ENCODE results near the gene PLXNA4. TPM values are rescaled to one million over a fixed set of nuclear protein-coding genes. Genes with fewer than 3 reads are reported as not detected.

PLXNA4 gene
- total and polyA plus RNA-seq, 9 of the 15 experiments (the other 6 are each of a cell fraction or from before 2014, with no cell fraction given), result under 0.01 to 0.09 TPM; not detected in 7

DNA sequence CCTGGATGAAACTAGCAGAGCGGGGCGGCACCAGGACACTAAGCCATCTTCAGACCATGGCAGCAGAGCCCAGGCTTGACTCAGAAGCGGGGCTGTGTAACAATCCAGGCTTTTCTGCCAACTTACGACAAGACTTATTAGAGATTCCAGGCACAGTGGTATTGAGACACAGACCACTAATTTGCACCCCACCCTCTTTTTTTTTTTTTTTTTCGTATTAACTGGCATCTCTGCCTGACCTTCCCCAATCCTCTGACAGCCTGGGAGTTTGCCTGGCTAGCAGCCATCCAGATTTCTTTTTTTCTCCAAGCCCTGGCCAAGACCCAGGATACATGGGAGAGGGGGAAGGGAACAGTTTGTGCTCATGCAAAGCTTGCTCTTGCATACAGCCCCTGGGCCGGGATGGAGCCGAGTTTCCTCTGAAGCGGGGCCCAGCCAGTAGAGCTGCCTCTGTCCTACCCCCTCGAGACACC is 182.4 kb downstream of the PLXNA4 start:
- H3K9me1 ChIP-seq (ENCODE audit: control insufficient read depth, insufficient read depth, low read length), result no peaks in the 10 kb centered on the region
- peaks cover 9% of the 10 kb centered on the region; the same call in 1 of the 2 replicates for H4K20me1 ChIP-seq (replicated peaks; ENCODE audit: control insufficient read depth, insufficient read depth, low read length)
- intact Hi-C loops (cut with micrococcal nuclease) (loop anchor here (5.0 kb wide), 1 partner anchor 188 kb away; no protein-coding TSS in a partner anchor), in situ Hi-C loops (cut with MboI) (no loop called here)
- H3K27ac ChIP-seq (ENCODE audit: extremely low read depth, low read depth, low read length), result no peak overlapping the region
- no peak overlapping the region for H3K4me2 ChIP-seq (ENCODE audit: insufficient read depth, low read length)
- no peak for DNase-seq (ENCODE audit: extremely low read depth in 1 of 4, low spot score in 3 of 4)
- H3K4me3 ChIP-seq, result no peak overlapping the region
- H3K27me3 ChIP-seq (ENCODE audit: control insufficient read depth in 2 of 2, insufficient read depth in 2 of 2, low read length in 2 of 2), result peaks cover 2 to 21% of the 10 kb centered on the region in 2 experiments; a peak in 4 of 5 replicates
- no peak overlapping the region; a peak in 1 of 4 replicates for H3K9ac ChIP-seq (ENCODE audit: insufficient read depth in 1 of 2, low read depth in 2 of 2, low read length in 2 of 2)
- H3K4me1 ChIP-seq (replicated peaks in 1 of 2; ENCODE audit: control insufficient read depth in 2 of 2, insufficient read depth in 2 of 2, low read length in 2 of 2), result no peaks in the 10 kb centered on the region
- ATAC-seq, result no peak
- no peak for FAIRE-seq
- BruUV-seq (replicated peaks), result no TSS peak
- CTCF ChIA-PET (ENCODE audit: low intra/inter-chr PET ratio), result interaction anchor here (1.4 kb wide), 1 partner anchor 187 kb away, joined by 6 read pairs; no protein-coding TSS in a partner anchor
- no peaks in the 10 kb centered on the region for H3K79me2 ChIP-seq (ENCODE audit: control insufficient read depth, insufficient read depth, low read length)
- POLR2A ChIA-PET, result interaction anchor here (0.7 kb wide), 1 partner anchor 61 kb away, joined by 3 read pairs; no protein-coding TSS in a partner anchor
- H3K36me3 ChIP-seq (ENCODE audit: control insufficient read depth, insufficient read depth, low read length), result no peaks in the 10 kb centered on the region
- H2AFZ ChIP-seq (ENCODE audit: low read depth, low read length), result no peak overlapping the region
- TF ChIP-seq RBM15 (IDR thresholded peaks at IDR 0.05; ENCODE audit: insufficient read depth, low read length) (no peak), GABPA (tag; conservative IDR thresholded peaks at IDR 0.05; ENCODE audit: low read depth) (no peak), CBX2 (IDR thresholded peaks at IDR 0.05; ENCODE audit: insufficient read depth, low read length, poor library complexity, severe bottlenecking) (no peak), MCM3 (IDR thresholded peaks at IDR 0.05) (no peak), ZZZ3 (IDR thresholded peaks at IDR 0.05) (no peak)
- no peaks in the 10 kb centered on the region for H3K9me3 ChIP-seq (replicated peaks; ENCODE audit: control insufficient read depth, insufficient read depth, low read depth, low read length)
- under 1% methylated on average over 8 of the region's 9 CpGs for WGBS (ENCODE audit: insufficient coverage, low coverage, missing lambda C conversion rate)

DNA sequence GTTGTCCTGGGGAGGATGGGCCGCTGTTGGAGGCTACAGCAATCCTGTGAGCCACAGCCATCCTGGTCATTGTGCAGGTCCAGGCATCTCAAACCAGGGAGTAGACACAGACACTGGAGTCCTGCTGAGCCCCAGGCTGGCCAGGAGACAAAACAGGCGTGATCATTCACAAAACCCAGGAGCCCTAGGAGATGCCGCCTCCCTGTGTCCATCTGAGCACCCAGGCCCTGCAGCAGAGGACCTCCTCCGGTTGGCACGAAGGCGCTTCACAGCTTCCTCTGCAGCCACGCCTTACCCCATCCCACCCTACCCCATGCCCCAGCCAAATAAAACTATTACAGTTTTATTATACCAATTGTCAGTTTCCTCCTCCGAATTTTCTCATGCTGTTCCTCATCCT is 183.6 kb downstream of the PLXNA4 start:
- Histone ChIP-seq H4K20me1 (replicated peaks; ENCODE audit: control insufficient read depth, insufficient read depth, low read length) (peaks cover 6% of the 10 kb centered on the region; the same call in 1 of the 2 replicates), H3K9me1 (ENCODE audit: control insufficient read depth, insufficient read depth, low read length) (no peaks in the 10 kb centered on the region), H3K27me3 (ENCODE audit: control insufficient read depth in 2 of 2, insufficient read depth in 2 of 2, low read length in 2 of 2) (peaks cover 2 to 19% of the 10 kb centered on the region in 2 experiments; a peak in 4 of 5 replicates), H3K9ac (ENCODE audit: insufficient read depth in 1 of 2, low read depth in 2 of 2, low read length in 2 of 2) (no peak overlapping the region; a peak in 1 of 4 replicates), H2AFZ (ENCODE audit: low read depth, low read length) (no peak overlapping the region), H3K27ac (ENCODE audit: extremely low read depth, low read depth, low read length) (no peak overlapping the region), H3K4me2 (ENCODE audit: insufficient read depth, low read length) (no peak overlapping the region), H3K4me3 (no peak overlapping the region), H3K79me2 (ENCODE audit: control insufficient read depth, insufficient read depth, low read length) (no peaks in the 10 kb centered on the region), H3K4me1 (replicated peaks in 1 of 2; ENCODE audit: control insufficient read depth in 2 of 2, insufficient read depth in 2 of 2, low read length in 2 of 2) (no peaks in the 10 kb centered on the region), H3K36me3 (ENCODE audit: control insufficient read depth, insufficient read depth, low read length) (no peaks in the 10 kb centered on the region), H3K9me3 (replicated peaks; ENCODE audit: control insufficient read depth, insufficient read depth, low read depth, low read length) (no peaks in the 10 kb centered on the region)
- no TSS peak for BruUV-seq (replicated peaks)
- in situ Hi-C loops (cut with MboI) (no loop called here), intact Hi-C loops (cut with micrococcal nuclease) (loop anchor here (5.0 kb wide), 1 partner anchor 190 kb away; no protein-coding TSS in a partner anchor)
- peak; percentile 32; the same call in 1 of the 3 replicates for ATAC-seq
- 0% methylated on average over 8 of the region's 8 CpGs for WGBS (ENCODE audit: insufficient coverage, low coverage, missing lambda C conversion rate)
- ChIA-PET CTCF (ENCODE audit: low intra/inter-chr PET ratio) (no interaction called here), POLR2A (no interaction called here)
- DNase-seq (ENCODE audit: extremely low read depth in 1 of 4, low spot score in 3 of 4), result no peak
- TF ChIP-seq ZNF717 (CRISPR knock-in tag; IDR thresholded peaks at IDR 0.05) (no peak), NR2C2 (CRISPR knock-in tag; IDR thresholded peaks at IDR 0.05) (no peak), NR2C2 (tag; IDR thresholded peaks at IDR 0.05) (no peak), HNRNPLL (IDR thresholded peaks at IDR 0.05; ENCODE audit: low read depth, low read length, poor library complexity, severe bottlenecking) (no peak)
- TF ChIP-seq, protein P1, sequence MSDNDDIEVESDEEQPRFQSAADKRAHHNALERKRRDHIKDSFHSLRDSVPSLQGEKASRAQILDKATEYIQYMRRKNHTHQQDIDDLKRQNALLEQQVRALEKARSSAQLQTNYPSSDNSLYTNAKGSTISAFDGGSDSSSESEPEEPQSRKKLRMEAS (CRISPR knock-in tag; IDR thresholded peaks at IDR 0.05), result no peak
- TF ChIP-seq, protein P2, sequence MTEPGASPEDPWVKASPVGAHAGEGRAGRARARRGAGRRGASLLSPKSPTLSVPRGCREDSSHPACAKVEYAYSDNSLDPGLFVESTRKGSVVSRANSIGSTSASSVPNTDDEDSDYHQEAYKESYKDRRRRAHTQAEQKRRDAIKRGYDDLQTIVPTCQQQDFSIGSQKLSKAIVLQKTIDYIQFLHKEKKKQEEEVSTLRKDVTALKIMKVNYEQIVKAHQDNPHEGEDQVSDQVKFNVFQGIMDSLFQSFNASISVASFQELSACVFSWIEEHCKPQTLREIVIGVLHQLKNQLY (CRISPR knock-in tag; conservative IDR thresholded peaks at IDR 0.05), result no peak
- TF ChIP-seq, protein P3, sequence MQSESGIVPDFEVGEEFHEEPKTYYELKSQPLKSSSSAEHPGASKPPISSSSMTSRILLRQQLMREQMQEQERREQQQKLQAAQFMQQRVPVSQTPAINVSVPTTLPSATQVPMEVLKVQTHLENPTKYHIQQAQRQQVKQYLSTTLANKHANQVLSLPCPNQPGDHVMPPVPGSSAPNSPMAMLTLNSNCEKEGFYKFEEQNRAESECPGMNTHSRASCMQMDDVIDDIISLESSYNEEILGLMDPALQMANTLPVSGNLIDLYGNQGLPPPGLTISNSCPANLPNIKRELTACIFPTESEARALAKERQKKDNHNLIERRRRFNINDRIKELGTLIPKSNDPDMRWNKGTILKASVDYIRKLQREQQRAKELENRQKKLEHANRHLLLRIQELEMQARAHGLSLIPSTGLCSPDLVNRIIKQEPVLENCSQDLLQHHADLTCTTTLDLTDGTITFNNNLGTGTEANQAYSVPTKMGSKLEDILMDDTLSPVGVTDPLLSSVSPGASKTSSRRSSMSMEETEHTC (IDR thresholded peaks at IDR 0.05), result no peak
- no peak for FAIRE-seq
